ENCODE measurements around the gene CMAS.
"Not testable (repeated sequence)": the region's sequence is repeated elsewhere in the genome, so short reads cannot be mapped to it uniquely, and the experiment has no call there.

CMAS gene

DNA sequence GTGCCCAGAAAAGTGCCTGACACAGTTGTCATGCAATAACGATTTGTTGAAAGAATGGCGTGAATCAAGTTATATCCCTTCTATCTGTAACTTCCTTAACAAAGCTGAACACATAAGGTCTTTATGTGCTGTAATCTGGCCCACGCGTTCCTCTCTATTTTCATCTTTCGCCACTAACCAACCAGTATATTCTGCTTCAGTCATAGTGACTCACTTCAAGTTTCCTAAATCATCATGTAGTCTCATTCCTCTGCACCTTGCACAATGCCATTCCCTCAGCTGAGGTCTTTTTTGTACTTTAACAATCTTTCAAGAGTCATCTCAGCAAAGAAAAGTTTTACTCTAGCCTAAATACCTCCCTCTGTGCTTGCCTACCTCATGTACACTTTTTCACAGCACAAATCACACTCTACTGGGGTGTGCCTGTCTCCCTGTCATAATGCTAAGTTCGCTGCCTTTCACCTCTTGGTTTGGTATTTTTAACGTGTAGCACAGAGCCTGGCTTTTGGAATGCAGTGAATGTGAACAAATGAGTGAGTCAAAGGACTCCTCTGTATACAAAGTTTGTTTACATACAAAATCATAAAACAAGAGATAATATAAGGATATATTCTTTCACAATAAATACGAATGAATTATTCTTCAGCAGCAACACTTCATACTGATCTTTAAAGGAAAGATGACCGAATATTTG lies 2.9 kb upstream of the CMAS start:
- in situ Hi-C loops (cut with HindIII; ENCODE audit: low pct_ligation_motif_present, low pct_unique_long_range_greater_than_20kb, low sequenced_read_pairs) = no loop called here
- no peak for DNase-seq

DNA sequence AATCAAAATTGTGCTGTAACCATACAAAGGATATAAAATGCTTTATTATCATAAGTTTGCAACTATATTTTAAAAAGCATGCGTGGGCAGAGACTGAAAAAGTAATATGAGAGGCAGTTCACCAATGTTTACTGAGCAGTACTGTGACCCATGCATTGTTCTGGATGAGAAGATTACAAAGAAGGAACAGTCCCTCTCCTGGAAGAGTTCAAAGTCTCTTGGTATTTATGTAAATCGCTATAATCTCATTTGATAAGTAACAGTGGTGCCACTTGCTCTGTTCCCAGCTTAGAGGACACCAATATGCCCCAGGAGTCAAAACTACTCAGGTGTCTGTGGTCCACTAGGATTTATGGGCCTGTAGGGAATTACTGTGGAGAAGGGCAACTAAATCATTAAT lies 2.1 kb upstream of the CMAS start:
- in situ Hi-C loops (cut with HindIII; ENCODE audit: low pct_ligation_motif_present, low pct_unique_long_range_greater_than_20kb, low sequenced_read_pairs) = no loop called here
- DNase-seq = no peak

DNA sequence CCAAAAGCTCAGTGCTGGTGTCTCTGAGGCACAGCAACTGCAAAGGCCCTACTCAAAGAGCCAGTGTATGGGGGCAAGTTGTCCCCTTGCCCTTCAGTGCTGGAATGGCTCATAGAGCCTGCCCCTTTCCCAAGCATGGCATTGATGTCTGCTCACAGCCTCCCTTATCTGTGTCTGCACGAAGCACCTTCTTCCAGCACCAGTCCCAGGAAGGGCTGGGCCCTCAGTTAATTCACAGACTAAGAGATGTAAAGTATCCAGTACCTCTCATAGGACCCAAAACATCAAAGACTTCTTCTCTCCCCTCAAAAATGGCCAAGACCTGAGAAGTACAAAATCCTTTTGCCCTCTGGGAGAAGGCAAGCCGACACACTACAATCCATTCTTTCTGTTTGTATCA lies 1.6 kb upstream of the CMAS start:
- in situ Hi-C loops (cut with HindIII; ENCODE audit: low pct_ligation_motif_present, low pct_unique_long_range_greater_than_20kb, low sequenced_read_pairs) = no loop called here
- DNase-seq = no peak

DNA sequence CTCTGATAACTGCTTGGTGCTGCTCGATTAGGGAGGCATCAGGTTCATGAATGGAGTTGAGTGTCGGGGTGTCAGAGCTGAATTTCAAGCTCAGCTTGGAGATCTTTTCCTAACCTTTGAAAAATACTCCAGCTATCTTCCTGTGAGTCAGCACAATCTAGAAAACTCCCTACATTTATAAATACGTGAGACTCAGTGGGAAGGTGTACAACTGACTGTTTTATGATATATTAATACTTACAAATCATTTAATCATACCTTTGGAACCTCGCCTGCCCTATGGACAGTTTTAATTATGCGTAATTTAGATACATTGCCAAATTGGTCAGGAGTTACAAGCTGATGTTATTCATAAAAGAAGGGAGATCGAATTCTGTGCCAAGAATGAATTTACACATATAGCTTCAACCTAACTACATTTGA lies 961 bp downstream of the CMAS start:
- in situ Hi-C loops (cut with HindIII; ENCODE audit: low pct_ligation_motif_present, low pct_unique_long_range_greater_than_20kb, low sequenced_read_pairs) = no loop called here
- DNase-seq = no peak

DNA sequence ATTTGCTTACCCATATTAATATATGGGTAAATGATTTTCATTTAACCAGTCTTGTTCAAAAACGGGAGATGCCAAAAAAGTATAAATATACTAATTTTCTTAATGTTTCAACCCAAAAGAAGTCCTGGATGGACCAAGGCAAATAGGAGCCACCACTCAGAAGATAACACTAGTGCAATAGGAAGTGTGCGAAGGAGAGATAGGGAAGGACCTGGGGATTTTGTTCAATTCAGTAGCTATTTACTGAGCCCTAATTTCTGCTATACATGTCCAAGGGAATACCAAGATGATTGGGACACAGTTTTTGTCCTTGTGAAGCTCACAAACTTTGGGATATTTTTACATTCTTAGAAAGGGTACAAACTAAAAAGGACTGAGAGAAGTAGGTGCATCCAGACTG lies 1.5 kb downstream of the CMAS start:
- DNase-seq = no peak
- in situ Hi-C loops (cut with HindIII; ENCODE audit: low pct_ligation_motif_present, low pct_unique_long_range_greater_than_20kb, low sequenced_read_pairs) = no loop called here

DNA sequence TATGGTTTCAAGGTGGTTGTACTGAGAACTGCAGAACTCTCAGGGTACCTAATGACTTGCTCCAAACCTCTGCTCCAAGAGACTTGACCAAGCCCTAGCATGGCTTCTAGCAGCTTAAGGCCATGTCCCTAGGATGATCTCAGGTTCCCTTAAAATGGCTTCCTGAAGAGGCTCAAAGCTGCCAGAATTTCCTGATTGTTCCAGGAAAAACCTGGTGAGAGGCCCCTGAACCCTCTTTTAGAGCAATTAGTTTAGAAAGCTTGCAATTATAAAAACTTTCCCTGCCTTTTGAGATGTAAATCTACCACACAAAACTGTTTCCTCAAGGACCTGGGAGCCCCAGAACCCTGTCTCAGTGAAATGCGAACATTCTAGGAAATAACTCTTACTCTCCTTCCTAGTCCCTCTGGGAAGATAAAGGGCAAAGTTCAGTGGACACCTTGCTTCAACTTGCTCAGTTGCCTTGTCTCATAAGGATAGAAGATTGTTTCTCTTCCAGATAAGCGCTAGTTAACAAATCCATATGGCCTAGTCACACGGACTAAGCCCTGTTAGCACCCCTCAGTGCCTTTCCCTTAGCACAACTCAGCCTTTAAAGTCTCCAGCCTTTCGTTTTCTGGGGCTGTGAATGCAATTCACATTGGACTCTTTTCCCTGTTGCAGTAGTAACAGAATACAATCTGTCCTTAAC lies 2.5 kb downstream of the CMAS start:
- DNase-seq = no peak
- in situ Hi-C loops (cut with HindIII; ENCODE audit: low pct_ligation_motif_present, low pct_unique_long_range_greater_than_20kb, low sequenced_read_pairs) = no loop called here

DNA sequence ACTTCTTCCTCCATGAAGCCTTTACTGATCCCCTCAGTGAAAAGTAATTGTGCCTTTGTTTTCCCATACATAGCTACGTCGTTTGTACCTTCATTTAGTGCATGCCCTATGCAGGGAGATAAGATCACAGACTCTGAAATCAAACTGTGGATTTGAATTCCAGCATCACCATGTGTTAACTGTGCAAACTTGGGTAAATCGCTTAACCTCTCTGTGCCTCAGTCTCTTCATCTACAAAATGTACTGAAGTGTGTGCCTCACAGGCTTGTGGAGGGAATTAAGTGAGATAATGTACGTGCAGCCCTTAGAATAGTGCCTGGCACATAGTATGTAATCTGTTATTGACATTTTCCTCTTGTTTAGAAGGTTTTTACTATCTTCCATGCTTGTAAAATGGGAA lies 4.1 kb downstream of the CMAS start:
- in situ Hi-C loops (cut with HindIII; ENCODE audit: low pct_ligation_motif_present, low pct_unique_long_range_greater_than_20kb, low sequenced_read_pairs) = no loop called here
- DNase-seq = no peak

DNA sequence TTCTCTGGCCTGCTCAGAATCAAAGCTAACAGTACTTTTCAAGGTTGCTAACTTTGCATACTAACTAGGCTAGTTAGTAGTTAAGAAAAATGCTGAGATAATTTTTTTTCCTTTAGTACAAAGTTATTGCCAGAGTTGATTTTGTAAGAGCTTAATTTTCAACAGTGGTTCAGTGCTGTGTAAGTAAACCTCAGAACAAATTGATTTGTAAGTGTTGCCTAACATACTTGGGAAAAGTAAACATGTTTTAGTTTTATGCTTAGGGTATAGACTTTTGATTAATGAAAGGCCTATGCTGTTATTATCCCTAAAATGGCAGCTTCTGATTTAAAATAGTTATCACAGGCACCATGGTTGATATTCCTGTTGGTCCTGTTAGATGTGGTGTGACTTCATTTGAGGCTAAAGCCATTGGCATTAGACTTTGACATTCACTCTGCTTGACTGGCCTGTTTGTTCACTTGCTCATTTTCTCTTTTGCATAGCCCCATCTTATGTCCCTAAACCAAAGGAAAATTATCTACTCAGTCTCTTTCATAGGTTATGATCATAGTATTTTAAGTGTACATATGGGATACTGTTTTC lies 5.2 kb downstream of the CMAS start:
- in situ Hi-C loops (cut with HindIII; ENCODE audit: low pct_ligation_motif_present, low pct_unique_long_range_greater_than_20kb, low sequenced_read_pairs) = no loop called here
- no peak for DNase-seq

DNA sequence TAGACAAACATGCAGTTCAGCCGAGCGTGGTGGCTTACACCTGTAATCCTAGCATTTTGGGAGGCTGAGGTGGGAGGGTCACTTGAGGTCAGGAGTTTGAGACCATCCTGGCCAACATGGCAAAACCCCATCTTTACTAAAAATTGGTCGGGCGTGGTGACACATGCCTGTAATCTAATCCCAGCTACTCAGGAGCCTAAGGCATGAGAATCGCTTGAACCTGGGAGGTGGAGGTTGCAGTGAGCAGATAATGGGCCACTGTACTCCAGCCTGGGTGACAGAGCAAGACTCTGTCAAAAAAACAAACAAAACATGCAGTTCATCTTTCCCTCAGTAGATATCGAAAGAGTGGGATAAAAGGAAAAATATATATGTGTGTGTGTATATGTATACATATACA lies 7.0 kb downstream of the CMAS start:
- DNase-seq; in situ Hi-C loops (cut with HindIII; ENCODE audit: low pct_ligation_motif_present, low pct_unique_long_range_greater_than_20kb, low sequenced_read_pairs): not testable (repeated sequence)

DNA sequence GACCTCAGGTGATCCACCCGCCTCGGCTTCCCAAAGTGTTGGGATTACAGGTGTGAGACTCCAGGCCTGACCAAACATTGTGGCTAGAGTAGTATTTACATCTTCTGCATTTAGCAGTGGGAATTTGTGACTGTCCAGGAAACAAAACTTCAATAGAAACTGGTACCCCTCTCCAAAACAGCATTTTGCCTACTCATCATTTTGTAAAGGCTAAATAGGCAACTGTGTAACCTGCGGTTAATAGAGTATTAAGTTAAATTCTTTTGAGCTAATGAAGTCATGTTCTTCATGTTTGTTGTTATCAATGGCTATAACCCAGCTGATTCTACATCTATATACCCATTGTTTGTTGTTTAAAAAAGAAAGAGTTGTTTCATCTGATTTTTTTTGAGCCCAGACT lies 8.1 kb downstream of the CMAS start:
- DNase-seq = no peak
- in situ Hi-C loops (cut with HindIII; ENCODE audit: low pct_ligation_motif_present, low pct_unique_long_range_greater_than_20kb, low sequenced_read_pairs) = no loop called here

DNA sequence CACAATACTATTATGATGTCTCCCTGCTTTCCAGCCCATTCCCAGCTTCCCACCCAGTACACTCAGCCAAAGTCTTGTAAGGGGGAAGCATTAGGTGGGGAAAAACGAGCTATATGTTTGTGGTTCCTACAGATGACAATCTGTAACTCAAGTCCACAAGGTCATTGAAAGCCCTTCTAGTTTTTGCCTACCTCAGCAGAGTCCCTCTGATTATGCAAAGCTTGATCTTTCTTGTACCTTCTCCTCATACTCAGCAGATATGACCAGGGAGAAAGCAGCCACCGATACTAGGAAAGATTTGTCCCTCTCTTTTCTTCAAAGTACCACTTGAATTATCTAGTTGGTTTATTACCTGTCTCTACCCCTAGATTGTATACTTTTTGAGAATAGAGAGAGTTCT lies 10.6 kb downstream of the CMAS start:
- no peak for DNase-seq
- in situ Hi-C loops (cut with HindIII; ENCODE audit: low pct_ligation_motif_present, low pct_unique_long_range_greater_than_20kb, low sequenced_read_pairs) = no loop called here

DNA sequence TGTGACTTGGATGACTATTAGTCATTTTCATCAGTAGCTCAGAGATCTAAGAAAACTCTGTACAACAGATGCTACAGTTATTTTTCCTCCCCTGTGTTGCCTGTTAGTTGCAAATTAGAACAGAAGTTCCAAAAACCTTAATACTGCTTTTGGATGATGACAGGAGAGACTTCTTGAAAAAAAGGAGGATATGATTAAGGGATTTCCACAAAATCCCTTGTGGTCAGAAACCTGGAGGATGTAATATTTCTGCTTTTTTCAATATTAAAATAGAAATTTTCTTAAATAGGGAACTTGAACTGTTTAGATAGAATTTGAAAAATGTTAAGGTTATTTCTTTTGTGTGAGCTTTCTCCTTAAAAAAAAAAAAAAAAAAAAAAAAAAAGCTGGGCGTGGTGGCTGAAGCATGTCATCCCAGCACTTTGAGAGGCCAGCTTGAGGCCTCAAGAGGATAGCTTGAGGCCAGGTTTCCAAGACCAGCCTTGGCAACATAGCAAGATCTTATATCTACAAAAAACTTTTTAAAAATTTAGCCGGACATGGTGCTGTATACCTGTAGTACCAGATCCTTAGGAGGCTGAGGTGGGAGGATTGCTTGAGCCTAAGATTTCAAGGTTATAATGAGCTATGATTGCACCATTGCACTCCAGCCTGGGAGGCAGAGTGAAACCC lies 14.1 kb downstream of the CMAS start:
- no peak for DNase-seq
- in situ Hi-C loops (cut with HindIII; ENCODE audit: low pct_ligation_motif_present, low pct_unique_long_range_greater_than_20kb, low sequenced_read_pairs) = no loop called here

DNA sequence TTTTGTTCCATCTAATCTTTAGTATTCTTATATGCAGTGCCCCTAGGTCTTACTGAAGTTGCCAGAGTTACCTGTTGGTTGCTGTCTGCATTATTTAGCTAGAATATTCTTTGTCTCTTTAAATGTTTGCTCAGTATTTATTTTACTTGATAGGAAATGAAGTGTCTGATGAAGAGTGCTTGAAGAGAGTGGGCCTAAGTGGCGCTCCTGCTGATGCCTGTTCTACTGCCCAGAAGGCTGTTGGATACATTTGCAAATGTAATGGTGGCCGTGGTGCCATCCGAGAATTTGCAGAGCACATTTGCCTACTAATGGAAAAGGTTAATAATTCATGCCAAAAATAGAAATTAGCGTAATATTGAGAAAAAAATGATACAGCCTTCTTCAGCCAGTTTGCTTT lies 18.9 kb downstream of the CMAS start:
- DNase-seq = no peak
- in situ Hi-C loops (cut with HindIII; ENCODE audit: low pct_ligation_motif_present, low pct_unique_long_range_greater_than_20kb, low sequenced_read_pairs) = no loop called here

DNA sequence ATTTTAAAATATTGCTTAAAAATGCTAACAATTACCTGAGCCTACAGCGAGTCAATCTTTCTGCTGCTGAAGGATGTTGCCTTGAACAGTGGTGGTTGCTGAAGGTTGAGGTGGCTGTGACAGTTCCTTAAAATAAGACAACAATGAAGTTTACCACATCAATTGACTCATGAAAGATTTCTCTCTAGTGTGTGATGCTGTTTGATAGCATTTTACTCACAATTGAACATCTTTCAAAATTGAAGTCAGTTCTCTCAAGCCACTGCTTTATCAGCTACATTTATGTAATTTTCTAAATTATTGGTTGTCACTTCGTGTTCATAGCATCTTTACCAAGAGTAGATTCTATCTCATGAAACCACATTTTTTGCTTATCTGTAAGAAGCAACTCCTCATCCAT lies 20.3 kb downstream of the CMAS start:
- DNase-seq = no peak
- in situ Hi-C loops (cut with HindIII; ENCODE audit: low pct_ligation_motif_present, low pct_unique_long_range_greater_than_20kb, low sequenced_read_pairs) = no loop called here

DNA sequence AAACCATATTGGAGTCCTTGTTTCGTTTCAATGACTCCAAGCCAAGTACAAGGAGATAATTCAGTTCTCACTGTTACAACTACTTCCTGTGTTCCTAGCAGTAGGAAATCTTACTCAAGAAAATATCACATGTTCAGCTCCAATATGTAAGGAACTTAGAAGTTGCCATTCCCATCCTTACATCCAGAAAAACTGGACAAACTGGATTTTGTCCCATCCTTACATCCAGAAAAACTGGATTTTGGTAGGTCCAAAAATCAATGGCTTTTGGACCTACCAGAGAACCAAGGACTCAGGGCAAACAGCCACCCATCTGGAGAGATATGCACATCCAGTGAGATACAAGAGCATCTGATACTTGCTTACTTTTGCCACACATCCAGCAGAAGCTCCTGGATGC lies 23.8 kb downstream of the CMAS start:
- DNase-seq = no peak
- in situ Hi-C loops (cut with HindIII; ENCODE audit: low pct_ligation_motif_present, low pct_unique_long_range_greater_than_20kb, low sequenced_read_pairs) = no loop called here

DNA sequence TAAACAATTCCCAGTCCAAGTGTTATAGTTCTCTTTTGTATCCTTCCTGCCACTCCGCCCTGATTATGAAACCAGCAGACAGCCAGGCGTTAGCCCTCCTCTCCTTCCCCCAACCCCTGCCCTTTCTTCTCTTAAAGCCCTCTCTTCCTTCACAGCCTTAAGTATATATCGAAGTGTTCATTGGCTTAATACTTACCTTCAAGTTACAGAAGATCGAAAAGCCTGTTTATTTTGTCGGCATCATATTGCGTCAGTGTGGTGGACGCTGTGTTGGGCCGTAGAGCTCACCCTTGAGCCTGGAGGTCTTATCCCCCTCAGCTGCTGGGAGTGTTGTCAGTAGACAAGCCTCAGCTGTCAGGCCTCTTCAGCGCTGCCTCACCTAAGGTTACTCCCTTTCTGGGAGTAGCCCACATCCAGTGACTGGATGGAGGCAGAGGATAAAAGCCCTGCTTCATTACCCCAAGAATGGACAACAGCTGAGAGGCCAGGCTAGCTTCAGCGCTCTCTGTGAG lies 36.2 kb downstream of the CMAS start:
- in situ Hi-C loops (cut with HindIII; ENCODE audit: low pct_ligation_motif_present, low pct_unique_long_range_greater_than_20kb, low sequenced_read_pairs) = no loop called here
- DNase-seq = no peak

DNA sequence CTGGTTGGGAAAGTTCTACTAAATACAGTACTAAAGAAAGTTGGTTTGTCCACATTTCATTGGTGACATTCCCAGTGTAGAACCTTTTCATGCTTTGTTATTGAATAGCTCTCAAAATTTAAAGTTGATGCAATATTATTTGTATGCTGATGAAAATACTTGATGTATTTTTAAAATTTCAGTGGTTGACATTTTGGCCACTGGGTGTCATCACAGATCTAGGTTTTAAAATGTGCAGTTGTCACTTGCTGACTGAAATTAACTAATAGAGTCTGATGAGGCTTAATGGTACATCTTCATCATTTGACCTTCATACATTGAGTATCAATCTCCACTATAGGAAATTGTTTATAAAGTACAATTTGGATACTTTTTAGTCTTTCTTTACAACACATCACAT lies 37.1 kb downstream of the CMAS start:
- in situ Hi-C loops (cut with HindIII; ENCODE audit: low pct_ligation_motif_present, low pct_unique_long_range_greater_than_20kb, low sequenced_read_pairs) = no loop called here
- peak; percentile 58 for DNase-seq

DNA sequence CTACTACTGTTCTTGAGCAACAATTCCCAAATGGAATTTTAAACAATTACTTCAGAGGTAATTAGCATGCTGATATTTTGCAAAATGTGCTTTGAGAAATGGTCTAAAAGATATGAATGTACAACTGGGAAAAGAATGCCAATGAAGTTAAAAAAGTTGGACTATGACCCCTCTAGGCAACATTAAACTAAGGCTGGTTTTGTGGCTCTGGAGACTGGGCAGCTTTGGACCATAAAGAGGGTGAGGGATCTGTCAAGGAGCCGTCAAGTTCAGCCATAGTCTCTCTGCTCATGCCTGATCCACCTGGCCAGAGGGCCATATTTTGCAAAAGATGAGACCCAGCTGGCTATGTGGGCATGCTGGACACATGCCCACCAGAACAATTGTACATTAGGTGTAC lies 38.8 kb downstream of the CMAS start:
- in situ Hi-C loops (cut with HindIII; ENCODE audit: low pct_ligation_motif_present, low pct_unique_long_range_greater_than_20kb, low sequenced_read_pairs) = no loop called here
- no peak for DNase-seq

DNA sequence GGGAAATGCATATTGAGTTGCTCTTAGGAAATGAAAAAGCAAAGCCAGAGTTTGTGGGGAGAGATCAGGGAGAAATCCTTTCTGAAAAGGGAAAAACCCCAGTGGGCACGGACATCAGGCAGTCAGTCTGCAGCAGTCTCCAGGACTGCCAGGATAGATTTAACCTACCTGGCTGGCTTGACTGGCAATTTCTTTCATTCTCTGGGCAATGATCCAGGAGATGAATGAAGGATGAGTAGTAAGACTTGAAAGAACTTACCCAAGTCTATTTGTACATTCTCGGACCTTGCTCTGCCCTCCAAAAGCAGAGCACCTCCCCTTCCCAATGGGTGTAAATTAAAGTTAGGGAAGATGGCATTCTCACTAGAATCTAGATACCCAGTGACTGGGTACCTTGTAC lies 42.9 kb downstream of the CMAS start:
- in situ Hi-C loops (cut with HindIII; ENCODE audit: low pct_ligation_motif_present, low pct_unique_long_range_greater_than_20kb, low sequenced_read_pairs) = no loop called here
- no peak for DNase-seq

All from ACHN (cell line).